OCI-LY3 (cell line): ENCODE results near the gene SBK1.

Source experiments
- CTCF ChIP-seq: fragments of 200-600, 300-600 bp; sonication (generic); IDR thresholded peaks from 2 replicates; pipeline ENCODE4 v1.5.1; 2014; ENCODE audit warnings: antibody characterized with exemption, low read length, low read depth
- EZH2phosphoT487 ChIP-seq: fragments of 200-600 bp; shearing (Covaris generic); IDR thresholded peaks from 2 replicates; pipeline ENCODE4 v1.6.1; 2018; ENCODE audit warnings: antibody characterized with exemption, mixed run types, low read depth

GRCh38 chr16:28282045-28282444 is 10.3 kb upstream of the SBK1 start:
- TF ChIP-seq CTCF (no peak), EZH2phosphoT487 (no peak)
